Hematopoietic multipotent progenitor cell treated with erythropoietin and hydrocortisone succinate and interleukin-3 and kit ligand, for 4 days (in vitro differentiated cells): Measurements from ENCODE around the gene TMEM151A.
A peak's percentile ranks its signal among the peaks of the same experiment; 100 is the strongest.

Experiments
- DNase-seq: peaks from one replicate; pipeline ENCODE4 v3.0.0-alpha.2; 2015

Gene TMEM151A

GRCh38 chr11:66338276-66339161 lies 46.8 kb downstream of the TMEM151A start:
- no peak for DNase-seq

- DNase-seq: no peak
These were observed 47.5 kb downstream of the TMEM151A start for GRCh38 chr11:66339162-66339675.

GRCh38 chr11:66339686-66340483 lies 48.2 kb downstream of the TMEM151A start:
- DNase-seq: no peak

GRCh38 chr11:66340596-66341501 lies 49.2 kb downstream of the TMEM151A start:
- no peak for DNase-seq

GRCh38 chr11:66341502-66342126 lies 49.9 kb downstream of the TMEM151A start:
- no peak for DNase-seq

GRCh38 chr11:66343176-66343575 lies 51.5 kb downstream of the TMEM151A start:
- no peak for DNase-seq

- DNase-seq: peak; percentile 98
These were observed 53.0 kb downstream of the TMEM151A start, which contains the start of gene BRMS1 for GRCh38 chr11:66344550-66345315. Gene BRMS1 (minus strand): TSS chr11:66345104. CDS start chr11:66342234, 2,870 bp downstream.

- no peak for DNase-seq
These were observed 53.6 kb downstream of the TMEM151A start for GRCh38 chr11:66345316-66345649.
